Stomach (tissue), 4 donors: Measurements from ENCODE around the gene MUC5AC.

ENCODE experiments used
- CTCF ChIP-seq, 7 experiments: fragments of 450-650 bp in 4 of 7; fragments of 200-600 bp in 3 of 7; sonication (generic) in 3 of 7; IDR thresholded peaks; one replicate each; pipeline ENCODE4 v1.5.1; 2016 to 2019; ENCODE audit warnings: antibody characterized with exemption in 7 of 7, control low read depth in 2 of 7, mild to moderate bottlenecking in 1 of 7
- EP300 ChIP-seq: sonication (generic); formaldehyde crosslinking; IDR thresholded peaks from one replicate; pipeline ENCODE4 v1.6.1; 2017; ENCODE audit warnings: antibody characterized with exemption
- POLR2A ChIP-seq, 4 donors: fragments of 450-650 bp; IDR thresholded peaks; one replicate each; pipeline ENCODE4 v1.6.1; 2016; ENCODE audit warnings: antibody characterized with exemption in 4 of 4, control low read depth in 2 of 4, mild to moderate bottlenecking in 1 of 4, moderate library complexity in 1 of 4
- POLR2AphosphoS5 ChIP-seq, 3 donors: sonication (generic); formaldehyde crosslinking; IDR thresholded peaks; one replicate each; pipeline ENCODE4 v1.6.1; 2016; ENCODE audit warnings: antibody characterized with exemption in 3 of 3

GRCh38 chr11:1131033-1131911, 26.5 kb upstream of the MUC5AC start:
- TF ChIP-seq CTCF (IDR thresholded peaks at IDR 0.05) (no peak), EP300 (no peak), POLR2AphosphoS5 (IDR thresholded peaks at IDR 0.05) (no peak), POLR2A (IDR thresholded peaks at IDR 0.05) (no peak)
